GM03348 (cell line): ENCODE data around the gene CSMD2.

Experiments
- DNase-seq: peaks from one replicate; pipeline ENCODE4 v3.0.0; 2012; ENCODE audit warnings: low spot score

CSMD2 gene

DNA sequence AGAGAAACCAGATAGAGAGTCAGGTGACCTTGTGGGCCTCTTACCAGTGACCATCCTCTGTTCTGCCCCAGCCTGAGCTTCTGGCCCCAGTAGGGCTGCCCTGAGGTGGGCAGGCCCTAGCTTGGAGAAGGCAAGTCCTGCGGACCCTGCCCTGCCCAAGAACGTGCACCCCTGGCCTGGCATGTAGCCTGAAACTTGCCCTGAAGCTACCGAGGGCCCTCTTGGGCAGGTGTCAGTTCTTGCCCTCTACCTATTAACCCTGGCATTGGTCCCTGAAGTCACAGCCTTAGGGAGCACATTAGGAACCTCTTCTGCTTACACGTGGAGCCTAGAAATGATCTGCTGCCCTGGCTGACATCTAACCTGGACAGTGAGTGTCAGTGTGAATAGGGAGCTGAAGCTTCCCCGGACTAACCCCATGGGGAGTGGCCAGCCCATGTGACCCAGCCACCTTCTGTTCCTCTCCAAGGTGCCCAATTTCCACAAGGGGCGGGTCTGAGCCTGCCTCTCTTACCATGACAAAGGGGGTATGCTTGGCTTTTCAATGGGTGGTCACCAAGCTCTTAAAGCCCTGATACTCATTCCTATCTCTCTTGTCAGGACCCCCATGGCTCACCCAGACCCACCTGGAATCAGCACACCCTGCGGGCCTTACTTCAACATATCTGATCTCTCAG, 529.6 kb downstream of the CSMD2 start:
- DNase-seq = no peak

DNA sequence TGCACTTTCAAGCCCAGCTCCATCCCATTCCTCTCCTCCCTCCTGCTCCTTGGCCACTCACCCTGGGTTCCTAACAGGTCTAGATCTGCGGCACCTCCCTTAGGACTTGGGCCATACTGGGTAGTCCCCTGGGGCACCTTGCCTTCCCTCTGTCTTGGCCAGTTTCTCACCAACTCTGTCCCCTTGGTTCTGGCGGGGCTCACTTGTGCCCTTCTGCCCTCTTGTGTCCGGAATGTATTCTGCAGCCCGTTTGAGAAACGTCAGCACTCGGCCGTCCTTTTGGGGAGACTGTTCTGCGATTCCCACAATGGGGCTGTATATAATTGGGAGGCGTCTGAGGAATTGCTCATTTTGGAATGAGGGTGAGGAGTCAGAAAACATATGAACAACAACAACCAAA, 530.2 kb downstream of the CSMD2 start:
- DNase-seq = peak; percentile 64

DNA sequence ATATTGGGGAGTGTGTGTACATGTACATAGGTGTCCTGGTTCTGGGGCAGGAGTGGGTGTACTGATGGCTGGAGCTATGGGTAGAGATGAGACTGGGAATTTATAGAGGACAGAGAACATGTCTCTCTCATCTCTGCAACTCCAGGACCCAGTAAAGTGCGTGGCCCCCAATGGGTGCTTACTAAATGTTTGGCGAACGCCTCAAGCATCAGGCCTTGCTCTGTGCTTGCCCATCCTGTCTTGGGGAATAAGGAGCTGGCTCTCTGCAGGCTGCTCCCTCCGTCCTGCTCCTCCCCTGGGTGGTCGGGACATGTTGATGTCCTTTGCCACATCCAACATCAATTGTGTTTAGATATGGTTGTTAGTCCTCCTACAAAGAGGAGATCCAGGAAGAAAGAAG, 530.9 kb downstream of the CSMD2 start:
- DNase-seq = no peak

DNA sequence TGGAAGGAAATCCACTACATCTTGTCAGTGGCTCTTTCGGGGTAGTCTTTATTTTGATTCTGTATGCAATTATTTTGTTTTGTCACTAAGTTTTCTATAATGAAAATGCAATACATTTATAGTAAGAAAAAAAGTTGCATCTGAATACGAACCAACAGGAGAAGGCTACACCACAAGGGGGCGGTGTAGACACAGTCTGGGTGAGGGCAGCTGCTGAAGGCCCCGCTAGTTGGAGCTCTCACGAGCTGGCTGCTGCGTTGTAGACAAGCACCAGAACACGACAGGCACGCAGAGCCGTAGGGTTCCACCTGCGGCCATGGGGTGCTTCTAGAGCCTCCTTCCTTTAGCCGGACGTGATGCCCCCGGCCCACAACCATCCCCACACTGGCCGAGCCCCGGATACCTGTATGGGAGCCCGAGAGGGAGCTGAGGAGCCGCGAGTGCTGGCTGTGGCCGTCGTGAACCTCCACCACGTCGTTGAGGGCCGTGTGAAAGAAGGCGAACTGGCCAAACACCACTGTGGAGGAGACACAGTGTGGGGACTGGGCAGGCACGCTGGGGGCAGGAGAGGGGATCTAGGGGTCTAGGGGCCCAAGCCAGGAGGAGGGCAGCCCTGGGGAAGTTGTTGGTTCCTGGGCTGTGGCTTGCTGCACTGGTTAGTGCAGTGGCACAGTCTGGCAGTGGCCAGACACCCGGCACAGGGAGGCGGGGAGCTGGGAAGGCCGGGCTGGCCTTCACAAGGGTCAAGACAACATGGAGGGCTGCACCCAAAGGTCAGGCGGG, 531.8 kb downstream of the CSMD2 start:
- DNase-seq = peak; percentile 92

DNA sequence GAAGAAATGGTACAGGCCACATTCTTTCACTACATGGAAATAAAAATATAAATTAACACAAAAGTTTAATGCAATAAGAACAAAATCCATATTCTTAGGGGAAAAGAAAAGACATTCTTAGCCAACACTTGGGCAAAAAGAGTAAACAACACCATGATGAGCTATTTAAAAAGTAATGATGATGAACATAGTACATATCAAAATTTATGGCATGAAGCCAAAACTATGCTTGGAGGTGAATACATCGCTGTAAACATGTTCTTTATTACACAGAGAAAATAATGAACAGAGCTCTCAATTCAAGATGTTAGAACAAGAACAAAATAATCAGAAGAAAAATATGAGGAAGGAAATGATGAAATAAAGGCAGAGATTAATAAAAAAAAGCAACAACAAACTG, 534.3 kb downstream of the CSMD2 start:
- DNase-seq = no peak

DNA sequence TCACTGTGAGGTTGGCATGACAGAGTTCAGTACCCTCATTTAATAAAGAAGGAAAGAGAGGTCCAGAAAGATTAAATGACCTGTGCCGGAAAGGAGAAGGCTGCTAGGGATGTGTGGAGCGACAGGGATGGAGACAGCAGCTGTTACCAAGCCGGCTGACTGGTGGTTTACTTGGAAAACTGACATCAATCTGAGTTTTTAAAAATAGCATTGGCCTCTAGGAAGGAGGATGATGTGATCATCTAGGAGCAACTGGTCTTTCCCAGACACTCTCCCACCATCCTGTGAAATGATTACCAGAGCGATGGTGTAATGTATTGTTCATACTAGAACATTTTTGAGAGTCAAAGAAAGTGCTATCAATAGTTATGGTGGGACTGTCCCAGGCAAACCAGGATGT, 538.2 kb downstream of the CSMD2 start:
- DNase-seq = no peak

DNA sequence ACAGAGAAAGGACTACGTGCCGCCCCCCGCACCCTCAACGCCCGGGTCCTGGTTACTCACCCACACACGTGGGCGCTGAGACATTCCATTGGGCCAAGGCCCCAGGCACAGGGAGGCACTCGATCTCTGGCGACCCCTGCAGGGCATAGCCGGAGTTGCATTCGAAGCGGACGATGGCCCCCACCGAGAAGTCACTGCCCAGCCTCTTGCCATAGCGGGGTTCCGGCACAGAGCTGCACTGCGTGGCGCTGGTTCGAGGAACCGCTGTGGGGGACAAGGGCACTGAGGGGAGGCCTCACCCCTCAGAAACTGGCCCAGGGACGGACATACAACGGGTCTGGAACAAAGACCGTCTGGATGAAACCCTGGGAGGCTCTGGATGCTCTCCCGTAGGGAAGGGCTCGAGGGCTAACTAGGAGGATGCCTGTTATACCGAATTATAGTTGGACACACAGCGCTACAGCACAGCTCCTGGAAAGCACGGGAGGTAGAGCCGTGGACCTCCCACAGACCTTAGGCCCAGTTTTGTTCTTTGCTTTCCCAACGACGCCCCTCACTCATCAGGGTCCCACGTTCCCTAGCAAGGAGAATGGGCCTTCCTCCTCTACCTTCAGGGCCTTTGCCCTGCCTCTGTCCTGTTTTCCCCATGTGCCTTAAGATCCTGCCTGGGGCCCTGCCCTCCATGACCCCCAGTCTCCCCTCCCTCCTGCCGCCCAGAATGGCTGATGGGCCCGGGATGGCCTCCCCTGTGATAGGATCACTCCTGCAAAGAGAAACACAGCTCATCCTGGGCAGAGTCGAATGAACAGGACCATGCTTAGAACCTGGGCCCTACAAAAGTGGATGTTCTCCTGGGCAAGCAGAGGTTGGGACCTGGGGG, 539.8 kb downstream of the CSMD2 start:
- no peak for DNase-seq

DNA sequence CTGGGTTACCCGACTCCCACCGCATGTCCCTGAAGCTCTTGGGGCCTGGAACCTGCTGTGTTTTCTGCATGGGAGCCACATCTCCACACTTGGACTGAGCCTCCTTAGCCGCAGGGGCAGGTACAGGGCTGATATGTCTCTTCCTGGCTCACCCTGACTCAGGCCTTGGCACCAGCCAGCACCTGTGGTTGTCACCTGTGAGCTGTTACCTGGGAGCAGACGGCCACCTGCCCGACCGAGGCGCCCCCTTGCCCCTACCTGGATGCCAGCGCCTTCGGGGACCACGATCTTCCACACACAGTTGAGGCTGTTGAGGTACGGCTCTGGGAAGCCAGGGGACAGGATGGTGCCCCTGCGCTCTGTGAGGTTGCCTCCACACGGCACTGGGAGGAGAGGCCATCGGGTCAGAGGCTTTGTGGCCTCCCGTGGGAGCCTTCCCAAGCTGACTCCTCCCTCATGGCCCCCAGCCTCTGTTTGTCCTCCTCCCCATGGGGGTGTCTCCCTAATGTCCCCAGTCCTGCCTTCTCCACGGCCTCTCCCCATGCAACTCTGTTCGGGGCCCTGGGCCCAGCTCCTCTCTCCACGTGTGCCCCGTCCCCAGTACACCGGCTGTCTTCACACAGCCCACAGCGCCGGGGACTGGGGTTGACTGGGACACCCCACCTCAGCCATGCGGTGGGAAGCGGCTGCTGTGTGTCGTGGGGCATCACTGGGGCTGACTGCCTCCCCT, 540.6 kb downstream of the CSMD2 start:
- no peak for DNase-seq

DNA sequence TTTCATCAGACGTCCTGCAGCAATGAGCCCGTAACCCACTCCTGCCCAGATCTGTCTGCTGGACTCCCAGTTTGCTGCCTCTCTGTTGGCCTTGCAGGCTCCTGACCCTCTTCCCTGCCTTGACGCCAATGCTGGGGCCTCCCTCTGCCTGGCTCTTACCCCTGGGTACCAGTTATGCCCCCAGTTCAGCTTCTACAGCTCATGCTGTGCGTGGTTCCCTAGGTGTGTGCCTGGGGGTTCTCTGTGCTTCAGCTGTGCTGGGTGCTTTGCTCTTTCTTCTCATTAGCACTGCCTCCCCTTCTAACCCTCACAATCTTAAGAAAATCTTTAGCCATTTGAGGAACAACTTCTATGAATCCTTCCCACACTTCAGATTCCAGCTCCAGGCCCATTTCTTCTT, 541.2 kb downstream of the CSMD2 start:
- DNase-seq = no peak

DNA sequence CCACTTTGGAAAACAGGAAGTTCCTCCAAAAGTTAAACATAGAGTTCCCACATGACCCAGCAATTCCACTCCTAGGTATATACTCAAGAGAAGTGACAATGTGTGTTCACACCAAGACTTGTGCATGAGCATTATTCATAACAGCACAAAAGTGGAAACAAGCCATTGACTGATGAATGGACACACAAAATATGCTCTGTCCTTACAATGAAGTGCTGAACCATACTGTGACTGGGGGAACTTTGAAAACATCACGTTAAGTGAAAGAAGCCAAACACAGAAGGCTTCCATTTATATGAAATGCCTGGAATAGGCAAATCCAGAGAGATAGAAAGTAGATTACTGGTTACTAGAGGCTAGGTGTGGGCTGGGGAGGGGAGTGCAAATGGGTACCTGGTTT, 542.3 kb downstream of the CSMD2 start:
- no peak for DNase-seq

DNA sequence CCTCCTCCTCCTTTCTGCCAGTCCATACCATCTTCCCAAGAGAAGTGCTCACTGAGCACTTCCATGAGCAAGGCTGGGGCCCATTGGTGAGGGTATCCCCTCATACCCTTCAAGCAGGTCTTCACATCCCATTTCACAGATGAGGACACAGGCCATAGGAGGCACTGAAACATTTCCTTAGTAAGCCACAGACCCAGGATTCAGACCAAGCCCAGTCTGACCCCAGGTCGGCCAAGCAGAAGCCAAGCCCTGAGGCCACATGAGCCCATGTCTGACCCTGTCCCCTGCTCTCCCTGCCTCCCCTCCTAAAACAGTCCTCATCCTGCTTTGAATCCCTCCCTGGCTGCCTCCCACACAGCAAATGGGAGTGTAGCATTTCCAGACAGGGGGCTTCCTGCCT, 546.4 kb downstream of the CSMD2 start:
- no peak for DNase-seq

DNA sequence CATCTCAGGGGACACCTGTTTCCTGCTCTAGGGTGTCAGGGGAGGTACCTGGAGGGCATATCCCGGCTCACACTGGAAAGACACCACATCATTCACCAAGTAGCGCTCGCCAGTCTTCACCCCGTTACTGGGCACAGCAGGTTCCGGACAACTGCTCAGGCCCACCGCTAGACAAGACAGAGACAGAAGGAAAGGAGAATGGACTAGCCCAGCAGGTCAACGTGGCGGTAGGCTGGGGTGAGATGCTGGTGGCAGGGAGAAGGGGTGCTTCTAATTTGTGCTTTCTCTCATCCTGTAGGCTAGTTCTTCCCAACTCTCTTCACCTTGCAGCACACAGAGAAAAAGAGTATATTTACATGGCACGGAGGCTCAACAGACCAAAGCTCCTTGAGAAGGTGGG, 547.6 kb downstream of the CSMD2 start:
- no peak for DNase-seq

DNA sequence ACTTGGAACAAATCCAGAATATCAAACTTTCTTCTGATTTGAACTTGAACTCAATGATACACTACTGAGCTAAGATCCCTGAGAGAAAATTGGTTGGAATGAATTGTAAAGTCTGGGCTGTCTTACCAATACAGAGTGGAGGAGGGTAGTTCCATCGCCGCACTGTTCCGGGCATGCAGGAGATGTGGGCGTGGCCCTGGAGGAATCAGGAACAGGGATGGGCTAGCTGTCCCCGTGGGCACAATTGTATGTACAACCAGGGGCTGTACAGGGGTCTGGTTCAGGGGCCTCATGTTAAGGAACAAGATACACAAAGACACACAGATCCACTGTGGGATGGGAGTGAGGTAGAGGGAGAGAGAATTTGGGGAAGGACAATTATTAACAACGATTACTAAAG, 548.2 kb downstream of the CSMD2 start:
- no peak for DNase-seq

DNA sequence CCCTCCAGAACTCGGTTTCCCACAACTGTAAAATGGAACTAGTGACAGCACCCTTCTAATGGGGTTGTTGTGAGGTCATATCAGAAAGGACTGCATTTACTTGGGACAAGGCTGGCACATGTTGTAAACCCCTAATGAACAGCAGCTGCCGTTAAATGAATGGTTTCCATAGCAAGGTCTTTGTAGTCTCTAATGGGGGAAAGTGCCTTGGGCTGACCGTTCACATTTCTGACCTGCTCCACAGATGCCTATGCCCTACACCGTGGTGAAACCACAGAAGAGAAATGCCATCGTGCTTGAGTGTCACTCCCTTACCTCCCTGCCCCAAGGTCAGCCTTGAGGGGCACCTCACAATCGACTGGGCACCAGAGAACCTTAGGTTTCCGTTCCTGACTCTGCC, 549.5 kb downstream of the CSMD2 start:
- no peak for DNase-seq

DNA sequence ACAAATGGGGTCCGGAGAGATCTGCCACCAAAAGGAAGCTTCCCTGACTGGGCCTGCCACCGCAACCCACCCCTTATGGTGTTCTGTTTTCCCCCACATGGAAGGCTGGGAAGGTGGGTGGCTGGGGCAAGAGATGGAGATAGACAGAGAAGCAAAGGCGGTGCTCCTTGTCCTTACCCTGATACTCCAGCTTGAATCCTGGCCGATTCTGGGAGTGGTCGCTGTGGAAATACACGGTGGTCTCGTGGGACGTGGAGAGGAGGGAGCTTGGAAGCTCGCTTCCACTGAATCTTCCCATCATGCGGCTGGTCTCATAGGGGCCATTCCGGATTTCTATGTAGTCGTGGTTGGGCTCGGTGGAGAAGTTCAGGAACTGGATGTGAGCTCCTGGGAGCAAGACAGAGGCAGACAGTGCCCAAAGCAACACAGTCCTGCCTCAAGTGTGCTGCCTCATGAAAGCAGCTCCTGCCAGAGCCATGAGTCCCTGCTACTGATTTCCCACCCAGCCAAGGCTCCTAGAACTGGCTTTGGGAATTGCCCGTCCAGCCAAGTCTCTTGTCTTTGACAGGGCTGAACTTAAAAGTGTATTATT, 554.1 kb downstream of the CSMD2 start:
- no peak for DNase-seq

DNA sequence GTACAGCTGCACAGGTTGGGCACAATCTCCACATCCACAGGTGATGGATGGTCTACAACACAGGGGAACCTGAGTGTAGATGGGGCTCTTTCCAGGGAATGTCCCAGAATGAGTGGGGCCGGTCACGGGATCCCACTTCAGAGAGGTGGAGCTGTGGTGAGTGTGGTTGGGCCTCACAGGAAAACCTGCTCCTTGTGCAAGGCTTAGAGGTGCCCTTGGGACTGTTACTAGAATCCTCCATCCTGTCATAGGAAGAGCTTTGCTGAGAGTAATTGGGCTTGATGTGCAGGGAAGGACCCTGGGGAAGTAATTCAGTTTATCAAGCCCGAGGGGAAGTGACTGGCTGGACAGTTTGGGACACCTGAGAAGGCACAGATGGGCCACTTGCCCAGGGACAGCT, 554.6 kb downstream of the CSMD2 start:
- DNase-seq = no peak

DNA sequence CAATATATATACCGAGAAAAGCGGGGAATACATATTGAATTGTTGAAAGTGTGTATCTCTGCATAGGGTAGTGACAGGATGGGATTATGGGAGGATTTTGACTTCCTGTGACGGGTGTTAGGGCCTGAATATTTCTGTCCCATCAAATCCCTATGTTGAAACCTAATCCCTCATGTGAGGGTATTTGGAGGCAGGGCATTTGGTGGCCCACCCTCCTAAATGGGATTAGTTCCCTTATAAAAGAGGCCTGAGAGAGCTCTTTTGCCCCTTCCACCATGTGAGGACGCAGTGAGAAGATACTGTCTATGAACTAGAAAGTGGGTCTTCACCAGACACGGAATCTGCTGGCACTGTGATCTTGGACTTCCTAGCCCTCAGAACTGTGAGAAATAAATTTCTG, 555.3 kb downstream of the CSMD2 start:
- DNase-seq = no peak

DNA sequence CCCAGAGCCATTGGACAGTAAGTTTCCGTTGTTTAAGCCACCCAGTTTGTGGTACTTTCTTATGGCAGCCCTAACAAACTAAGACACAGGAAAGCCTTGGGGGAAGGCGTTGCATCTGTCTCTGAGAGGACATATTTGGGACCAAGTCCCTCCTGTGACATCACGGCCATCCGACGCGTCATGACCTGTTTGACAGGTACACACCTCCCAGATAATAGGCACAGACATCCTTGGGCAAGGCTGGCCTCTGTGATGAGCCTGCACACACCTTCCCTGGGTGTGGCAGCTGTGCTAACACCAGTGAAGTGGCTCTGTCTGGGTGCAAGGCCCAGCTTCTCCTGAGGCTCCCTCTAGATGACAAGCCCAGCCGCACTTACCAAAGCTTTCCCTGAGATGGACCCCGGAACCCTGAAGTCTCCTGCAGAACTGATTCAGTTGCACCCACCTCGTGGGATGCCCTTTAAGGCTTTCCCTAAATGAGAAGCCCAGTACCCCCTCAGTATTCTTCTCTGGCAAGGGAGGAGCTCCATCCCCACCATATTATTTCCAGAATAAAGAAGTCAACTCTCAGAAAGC, 556.1 kb downstream of the CSMD2 start:
- DNase-seq = no peak

DNA sequence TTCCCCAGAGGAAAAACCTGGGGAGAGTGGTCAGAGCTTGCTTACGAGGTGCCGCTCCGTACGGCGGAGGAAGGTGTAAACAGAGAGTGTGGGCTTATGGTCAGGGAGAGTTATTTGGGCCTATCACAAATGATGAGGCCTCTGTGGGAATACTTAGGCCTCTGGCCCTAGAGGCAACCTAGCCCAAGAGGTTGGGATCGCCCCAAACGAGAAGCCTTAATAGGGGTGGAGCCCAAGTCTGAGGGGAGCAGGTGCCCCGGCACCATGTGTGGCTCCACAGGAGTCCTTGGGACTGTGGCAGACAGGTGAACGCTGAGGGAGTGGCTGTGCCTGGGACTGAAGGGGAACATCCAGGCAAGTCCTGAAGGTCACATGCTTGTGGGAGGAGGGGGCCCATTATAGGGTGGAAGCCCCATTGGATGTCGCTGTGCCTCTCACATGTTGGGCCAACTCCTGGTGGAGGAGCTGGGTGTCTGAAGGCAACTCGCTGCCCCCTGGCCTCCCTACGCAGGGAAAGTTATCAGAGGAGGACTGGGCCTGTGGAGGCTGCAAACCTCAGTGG, 557.5 kb downstream of the CSMD2 start:
- no peak for DNase-seq

DNA sequence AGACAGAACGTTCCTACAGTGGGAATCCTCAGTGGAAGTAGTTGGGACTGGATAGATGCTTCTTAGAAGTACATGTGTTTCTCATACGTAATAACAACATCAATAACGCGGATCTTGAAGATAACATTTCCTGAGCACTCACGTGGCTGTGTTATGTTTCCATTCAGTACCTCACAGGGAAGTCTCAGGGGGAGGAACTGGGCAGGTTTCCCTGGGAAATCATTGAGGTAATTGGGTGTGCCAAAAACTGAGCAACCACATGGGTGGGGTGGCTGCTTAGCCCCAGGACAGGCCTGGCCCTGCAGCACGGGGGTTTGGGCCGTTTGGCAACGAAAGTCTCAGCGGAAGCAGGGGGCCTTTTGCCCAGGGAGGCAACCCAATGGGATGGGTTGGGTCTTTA, 558.8 kb downstream of the CSMD2 start:
- no peak for DNase-seq

DNA sequence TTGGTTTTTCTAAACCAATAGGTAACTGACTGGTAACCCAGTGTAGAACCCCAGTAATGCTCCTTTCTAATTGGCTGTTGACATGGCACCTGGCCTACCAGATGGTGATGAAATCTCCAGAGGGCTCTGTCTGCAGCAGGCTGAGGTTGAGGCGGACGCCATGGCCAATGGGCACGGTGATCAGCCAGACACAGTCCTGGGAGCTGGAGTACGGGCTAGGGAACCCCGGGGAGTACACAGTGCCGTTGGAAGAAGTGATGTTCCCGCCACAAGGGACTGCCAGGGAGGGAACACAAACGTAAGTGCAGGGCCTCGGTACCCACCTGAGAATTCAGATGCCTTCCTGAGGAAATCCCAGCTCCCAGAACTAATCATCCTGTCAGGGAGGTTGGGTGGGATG, 562.8 kb downstream of the CSMD2 start:
- DNase-seq = no peak
